Astrocyte (in vitro differentiated cells and primary cell): ENCODE data around the gene ZC3HAV1.
"Not testable (repeated sequence)": the region's sequence is repeated elsewhere in the genome, so short reads cannot be mapped to it uniquely, and the experiment has no call there.

ENCODE experiments used
- CTCF ChIP-seq: IDR thresholded peaks from 2 replicates; pipeline ENCODE4 v1.5.1; 2011; ENCODE audit warnings: low read depth, mild to moderate bottlenecking, inconsistent platforms, low read length, moderate library complexity; ENCODE audit not compliant: insufficient read depth
- EZH2 ChIP-seq: IDR thresholded peaks from 2 replicates; pipeline ENCODE4 v1.6.1; 2012; ENCODE audit warnings: mild to moderate bottlenecking, low read length, inconsistent platforms; ENCODE audit not compliant: insufficient read depth

- TF ChIP-seq CTCF, EZH2: not testable (repeated sequence)
Measured at GRCh38 chr7:139054656-139055055, 54.9 kb downstream of the ZC3HAV1 start.
